Measurements from ENCODE around the gene OPCML.

OPCML gene

GRCh38 chr11:132982772-132983640, 549.3 kb downstream of the OPCML start:
- H3K4me3 ChIP-seq (ENCODE audit: insufficient read depth, low read depth, low read length), result no peak overlapping the region
- peaks cover 9% of the 10 kb centered on the region for H3K4me1 ChIP-seq (ENCODE audit: control insufficient read depth, insufficient read depth, low read length)
- no peak overlapping the region for H3K27ac ChIP-seq (ENCODE audit: insufficient read depth, low read depth, low read length, poor library complexity, severe bottlenecking)
- no peaks in the 10 kb centered on the region for H3K36me3 ChIP-seq (ENCODE audit: control insufficient read depth, insufficient read depth, low read length)
- no peaks in the 10 kb centered on the region for H3K27me3 ChIP-seq (ENCODE audit: control insufficient read depth, insufficient read depth, low read length, poor library complexity, severe bottlenecking)
- WGBS, 2 experiments, result 82 to 87% methylated on average over 7 of the region's 7 CpGs
- no peaks in the 10 kb centered on the region for H3K9me3 ChIP-seq (ENCODE audit: control insufficient read depth, low read length)

GRCh38 chr11:132981131-132981956, 551.0 kb downstream of the OPCML start:
- Histone ChIP-seq H3K27ac (ENCODE audit: insufficient read depth, low read depth, low read length, poor library complexity, severe bottlenecking) (no peak overlapping the region), H3K4me1 (ENCODE audit: control insufficient read depth, insufficient read depth, low read length) (peaks cover 18% of the 10 kb centered on the region), H3K27me3 (ENCODE audit: control insufficient read depth, insufficient read depth, low read length, poor library complexity, severe bottlenecking) (no peaks in the 10 kb centered on the region), H3K36me3 (ENCODE audit: control insufficient read depth, insufficient read depth, low read length) (no peaks in the 10 kb centered on the region), H3K4me3 (ENCODE audit: insufficient read depth, low read depth, low read length) (no peak overlapping the region), H3K9me3 (ENCODE audit: control insufficient read depth, low read length) (no peaks in the 10 kb centered on the region)
- WGBS, 2 experiments, result 93 to 95% methylated on average over 17 of the region's 17 CpGs

GRCh38 chr11:132980670-132981069, 551.6 kb downstream of the OPCML start:
- no peaks in the 10 kb centered on the region for H3K9me3 ChIP-seq (ENCODE audit: control insufficient read depth, low read length)
- 94 to 97% methylated on average over 8 of the region's 8 CpGs for WGBS, 2 experiments
- no peak overlapping the region for H3K4me3 ChIP-seq (ENCODE audit: insufficient read depth, low read depth, low read length)
- H3K4me1 ChIP-seq (ENCODE audit: control insufficient read depth, insufficient read depth, low read length), result peaks cover 18% of the 10 kb centered on the region
- H3K27me3 ChIP-seq (ENCODE audit: control insufficient read depth, insufficient read depth, low read length, poor library complexity, severe bottlenecking), result no peaks in the 10 kb centered on the region
- H3K36me3 ChIP-seq (ENCODE audit: control insufficient read depth, insufficient read depth, low read length), result no peaks in the 10 kb centered on the region
- H3K27ac ChIP-seq (ENCODE audit: insufficient read depth, low read depth, low read length, poor library complexity, severe bottlenecking), result no peak overlapping the region

GRCh38 chr11:132977746-132978145, 554.6 kb downstream of the OPCML start:
- no peaks in the 10 kb centered on the region for H3K27me3 ChIP-seq (ENCODE audit: control insufficient read depth, insufficient read depth, low read length, poor library complexity, severe bottlenecking)
- WGBS, 2 experiments, result 91 to 93% methylated on average over 4 of the region's 4 CpGs
- no peaks in the 10 kb centered on the region for H3K9me3 ChIP-seq (ENCODE audit: control insufficient read depth, low read length)
- no peaks in the 10 kb centered on the region for H3K36me3 ChIP-seq (ENCODE audit: control insufficient read depth, insufficient read depth, low read length)
- no peak overlapping the region for H3K27ac ChIP-seq (ENCODE audit: insufficient read depth, low read depth, low read length, poor library complexity, severe bottlenecking)
- peaks cover 13% of the 10 kb centered on the region for H3K4me1 ChIP-seq (ENCODE audit: control insufficient read depth, insufficient read depth, low read length)
- H3K4me3 ChIP-seq (ENCODE audit: insufficient read depth, low read depth, low read length), result no peak overlapping the region

GRCh38 chr11:132977241-132977640, 555.1 kb downstream of the OPCML start:
- no peak overlapping the region for H3K27ac ChIP-seq (ENCODE audit: insufficient read depth, low read depth, low read length, poor library complexity, severe bottlenecking)
- no peaks in the 10 kb centered on the region for H3K27me3 ChIP-seq (ENCODE audit: control insufficient read depth, insufficient read depth, low read length, poor library complexity, severe bottlenecking)
- no peaks in the 10 kb centered on the region for H3K9me3 ChIP-seq (ENCODE audit: control insufficient read depth, low read length)
- H3K4me3 ChIP-seq (ENCODE audit: insufficient read depth, low read depth, low read length), result no peak overlapping the region
- peaks cover 9% of the 10 kb centered on the region for H3K4me1 ChIP-seq (ENCODE audit: control insufficient read depth, insufficient read depth, low read length)
- no peaks in the 10 kb centered on the region for H3K36me3 ChIP-seq (ENCODE audit: control insufficient read depth, insufficient read depth, low read length)
- 95 to 98% methylated on average over 2 of the region's 2 CpGs for WGBS, 2 experiments

GRCh38 chr11:132976115-132976514, 556.2 kb downstream of the OPCML start:
- peaks cover 9% of the 10 kb centered on the region for H3K4me1 ChIP-seq (ENCODE audit: control insufficient read depth, insufficient read depth, low read length)
- no peaks in the 10 kb centered on the region for H3K36me3 ChIP-seq (ENCODE audit: control insufficient read depth, insufficient read depth, low read length)
- no peak overlapping the region for H3K27ac ChIP-seq (ENCODE audit: insufficient read depth, low read depth, low read length, poor library complexity, severe bottlenecking)
- no peaks in the 10 kb centered on the region for H3K9me3 ChIP-seq (ENCODE audit: control insufficient read depth, low read length)
- no peak overlapping the region for H3K4me3 ChIP-seq (ENCODE audit: insufficient read depth, low read depth, low read length)
- 94% methylated on average over 5 of the region's 5 CpGs for WGBS, 2 experiments
- H3K27me3 ChIP-seq (ENCODE audit: control insufficient read depth, insufficient read depth, low read length, poor library complexity, severe bottlenecking), result no peaks in the 10 kb centered on the region

GRCh38 chr11:132973686-132974085, 558.6 kb downstream of the OPCML start:
- WGBS, 2 experiments, result 70 to 71% methylated on average over 6 of the region's 6 CpGs
- Histone ChIP-seq H3K4me1 (ENCODE audit: control insufficient read depth, insufficient read depth, low read length) (peaks cover 9% of the 10 kb centered on the region), H3K27ac (ENCODE audit: insufficient read depth, low read depth, low read length, poor library complexity, severe bottlenecking) (no peak overlapping the region), H3K27me3 (ENCODE audit: control insufficient read depth, insufficient read depth, low read length, poor library complexity, severe bottlenecking) (no peaks in the 10 kb centered on the region), H3K4me3 (ENCODE audit: insufficient read depth, low read depth, low read length) (no peak overlapping the region), H3K9me3 (ENCODE audit: control insufficient read depth, low read length) (no peaks in the 10 kb centered on the region), H3K36me3 (ENCODE audit: control insufficient read depth, insufficient read depth, low read length) (no peaks in the 10 kb centered on the region)

GRCh38 chr11:132972565-132972964, 559.7 kb downstream of the OPCML start:
- H3K4me1 ChIP-seq (ENCODE audit: control insufficient read depth, insufficient read depth, low read length), result peaks cover 8% of the 10 kb centered on the region
- H3K36me3 ChIP-seq (ENCODE audit: control insufficient read depth, insufficient read depth, low read length), result no peaks in the 10 kb centered on the region
- H3K27me3 ChIP-seq (ENCODE audit: control insufficient read depth, insufficient read depth, low read length, poor library complexity, severe bottlenecking), result no peaks in the 10 kb centered on the region
- H3K4me3 ChIP-seq (ENCODE audit: insufficient read depth, low read depth, low read length), result no peak overlapping the region
- H3K9me3 ChIP-seq (ENCODE audit: control insufficient read depth, low read length), result no peaks in the 10 kb centered on the region
- WGBS, 2 experiments, result 88 to 92% methylated on average over 3 of the region's 3 CpGs
- H3K27ac ChIP-seq (ENCODE audit: insufficient read depth, low read depth, low read length, poor library complexity, severe bottlenecking), result no peak overlapping the region

GRCh38 chr11:132971351-132971750, 561.0 kb downstream of the OPCML start:
- H3K27me3 ChIP-seq (ENCODE audit: control insufficient read depth, insufficient read depth, low read length, poor library complexity, severe bottlenecking), result no peaks in the 10 kb centered on the region
- no peaks in the 10 kb centered on the region for H3K9me3 ChIP-seq (ENCODE audit: control insufficient read depth, low read length)
- H3K36me3 ChIP-seq (ENCODE audit: control insufficient read depth, insufficient read depth, low read length), result no peaks in the 10 kb centered on the region
- no peak overlapping the region for H3K27ac ChIP-seq (ENCODE audit: insufficient read depth, low read depth, low read length, poor library complexity, severe bottlenecking)
- H3K4me1 ChIP-seq (ENCODE audit: control insufficient read depth, insufficient read depth, low read length), result no peaks in the 10 kb centered on the region
- H3K4me3 ChIP-seq (ENCODE audit: insufficient read depth, low read depth, low read length), result no peak overlapping the region
- WGBS, 2 experiments, result 89 to 92% methylated on average over 4 of the region's 4 CpGs

GRCh38 chr11:132969892-132970291, 562.4 kb downstream of the OPCML start:
- 83 to 85% methylated on average over 3 of the region's 4 CpGs for WGBS, 2 experiments
- Histone ChIP-seq H3K27me3 (ENCODE audit: control insufficient read depth, insufficient read depth, low read length, poor library complexity, severe bottlenecking) (no peaks in the 10 kb centered on the region), H3K4me1 (ENCODE audit: control insufficient read depth, insufficient read depth, low read length) (no peaks in the 10 kb centered on the region), H3K4me3 (ENCODE audit: insufficient read depth, low read depth, low read length) (no peak overlapping the region), H3K27ac (ENCODE audit: insufficient read depth, low read depth, low read length, poor library complexity, severe bottlenecking) (no peak overlapping the region), H3K36me3 (ENCODE audit: control insufficient read depth, insufficient read depth, low read length) (no peaks in the 10 kb centered on the region), H3K9me3 (ENCODE audit: control insufficient read depth, low read length) (no peaks in the 10 kb centered on the region)
